Renal pelvis (tissue), 12 donors: ENCODE measurements around the gene MCM7. TPM values are rescaled to one million over a fixed set of nuclear protein-coding genes. Genes with fewer than 3 reads are reported as not detected.
"Not testable (repeated sequence)": the region's sequence is repeated elsewhere in the genome, so short reads cannot be mapped to it uniquely, and the experiment has no call there.

Experiments used
- DNase-seq: peaks from one replicate; pipeline ENCODE4 v3.0.0-alpha.2; 2013
- long read RNA-seq, 16 experiments: transcript quantifications; one replicate each; lab custom pipeline, GENCODE V29; 2026
- polyA plus RNA-seq, 3 donors: library from polyadenylated mRNA; unstranded; fragments of 120-200 nt; gene quantifications; one replicate each; pipeline ENCODE4 v1.2.1, GENCODE V29; 2013; ENCODE audit not compliant: insufficient read length in 3 of 3

The MCM7 gene
- 100 to 1,000 TPM; 166 to 180 (median 170) TPM for polyA plus RNA-seq
- long read RNA-seq, donor 1, transcript MCM7-201 (15 exons, 2,957 nt): major isoform, 25 of 58 reads
- long read RNA-seq, donor 1, partial matches to known transcripts: 24 of 58 reads
- long read RNA-seq, donor 1, other reads (novel, unspliced or antisense): 5 of 58 reads
- long read RNA-seq, donor 2, transcript MCM7-201 (15 exons, 2,957 nt): major isoform, 46 of 114 reads
- long read RNA-seq, donor 2, partial matches to known transcripts: 54 of 114 reads
- long read RNA-seq, donor 2, other reads (novel, unspliced or antisense): 13 of 114 reads
- long read RNA-seq, donor 3, transcript MCM7-201 (15 exons, 2,957 nt): major isoform, 24 of 49 reads
- long read RNA-seq, donor 3, partial matches to known transcripts: 23 of 49 reads
- long read RNA-seq, donor 3, other reads (novel, unspliced or antisense): 0 of 49 reads
- long read RNA-seq, donor 4, transcript MCM7-201 (15 exons, 2,957 nt): major isoform, 23 of 74 reads
- long read RNA-seq, donor 4, partial matches to known transcripts: 50 of 74 reads
- long read RNA-seq, donor 4, other reads (novel, unspliced or antisense): 0 of 74 reads
- long read RNA-seq, donor 5, transcript MCM7-201 (15 exons, 2,957 nt): major isoform, 9 of 9 reads
- long read RNA-seq, donor 5, partial matches to known transcripts: 0 of 9 reads
- long read RNA-seq, donor 5, other reads (novel, unspliced or antisense): 0 of 9 reads
- long read RNA-seq, donor 6, transcript MCM7-201 (15 exons, 2,957 nt): major isoform, 21 of 75 reads
- long read RNA-seq, donor 6, partial matches to known transcripts: 37 of 75 reads
- long read RNA-seq, donor 6, other reads (novel, unspliced or antisense): 15 of 75 reads
- long read RNA-seq, donor 7, transcript MCM7-201 (15 exons, 2,957 nt): major isoform, 35 of 63 reads
- long read RNA-seq, donor 7, partial matches to known transcripts: 26 of 63 reads
- long read RNA-seq, donor 7, other reads (novel, unspliced or antisense): 0 of 63 reads
- long read RNA-seq, donor 8, partial matches to known transcripts: 6 of 8 reads
- long read RNA-seq, donor 8, other reads (novel, unspliced or antisense): 0 of 8 reads
- long read RNA-seq, donor 9, transcript MCM7-201 (15 exons, 2,957 nt): major isoform, 26 of 40 reads
- long read RNA-seq, donor 9, partial matches to known transcripts: 9 of 40 reads
- long read RNA-seq, donor 9, other reads (novel, unspliced or antisense): 0 of 40 reads
- long read RNA-seq, donor 10, transcript MCM7-201 (15 exons, 2,957 nt): major isoform, 20 of 43 reads
- long read RNA-seq, donor 10, partial matches to known transcripts: 21 of 43 reads
- long read RNA-seq, donor 10, other reads (novel, unspliced or antisense): 0 of 43 reads
- long read RNA-seq, donor 11, transcript MCM7-201 (15 exons, 2,957 nt): major isoform, 22 of 28 reads
- long read RNA-seq, donor 11, partial matches to known transcripts: 5 of 28 reads
- long read RNA-seq, donor 11, other reads (novel, unspliced or antisense): 0 of 28 reads
- long read RNA-seq, donor 12, transcript MCM7-201 (15 exons, 2,957 nt): major isoform, 39 of 107 reads
- long read RNA-seq, donor 12, partial matches to known transcripts: 55 of 107 reads
- long read RNA-seq, donor 12, other reads (novel, unspliced or antisense): 10 of 107 reads
- long read RNA-seq, donor 13, transcript MCM7-201 (15 exons, 2,957 nt): major isoform, 7 of 13 reads
- long read RNA-seq, donor 13, partial matches to known transcripts: 6 of 13 reads
- long read RNA-seq, donor 13, other reads (novel, unspliced or antisense): 0 of 13 reads
- long read RNA-seq, donor 14, transcript MCM7-201 (15 exons, 2,957 nt): major isoform, 31 of 146 reads
- long read RNA-seq, donor 14, partial matches to known transcripts: 103 of 146 reads
- long read RNA-seq, donor 14, other reads (novel, unspliced or antisense): 9 of 146 reads
- long read RNA-seq, donor 15, transcript MCM7-201 (15 exons, 2,957 nt): major isoform, 25 of 100 reads
- long read RNA-seq, donor 15, partial matches to known transcripts: 65 of 100 reads
- long read RNA-seq, donor 15, other reads (novel, unspliced or antisense): 6 of 100 reads
- long read RNA-seq, donor 16, transcript MCM7-201 (15 exons, 2,957 nt): major isoform, 20 of 62 reads
- long read RNA-seq, donor 16, partial matches to known transcripts: 35 of 62 reads
- long read RNA-seq, donor 16, other reads (novel, unspliced or antisense): 5 of 62 reads

DNA sequence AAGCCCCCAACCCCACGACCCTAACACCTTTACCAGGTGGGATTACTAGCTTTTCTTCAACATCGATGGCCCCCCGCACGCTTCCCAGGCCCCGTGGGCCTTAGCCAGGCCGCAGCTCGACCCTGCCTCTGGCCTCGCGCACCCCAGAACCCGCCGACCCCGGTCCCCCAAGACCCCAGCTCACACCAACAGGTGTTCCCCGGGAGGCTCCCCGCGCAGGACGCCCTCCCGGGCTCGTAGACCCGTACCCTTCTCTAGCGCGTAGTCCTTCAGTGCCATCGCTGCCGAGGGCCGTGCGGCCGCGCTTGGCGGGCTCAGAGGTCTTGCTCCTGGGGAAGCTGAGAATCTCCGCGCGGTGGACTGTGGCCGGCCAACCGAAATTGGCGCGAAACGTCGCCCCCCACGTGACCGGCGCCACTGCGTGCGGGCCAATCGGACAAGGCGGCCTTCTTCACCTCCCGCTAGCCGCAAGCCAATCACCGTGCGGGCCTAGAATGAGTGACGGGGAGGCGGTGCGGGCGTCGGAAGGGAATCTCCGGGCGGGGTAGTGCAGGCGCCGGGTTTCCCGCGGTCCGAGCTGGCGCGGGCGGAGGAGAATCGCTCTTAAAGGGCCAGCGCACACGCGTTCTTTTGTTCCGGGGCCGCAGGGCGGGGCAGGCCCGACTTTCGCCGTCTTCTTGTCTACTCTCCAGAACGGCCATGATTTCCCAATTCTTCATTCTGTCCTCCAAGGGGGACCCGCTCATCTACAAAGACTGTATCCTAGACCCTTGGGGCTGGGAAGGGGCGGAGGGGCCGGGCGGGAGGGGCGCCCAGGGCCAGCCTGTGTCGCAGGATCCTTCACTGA is at the start of gene MCM7, which contains the start of gene AP4M1:
Gene MCM7 (minus strand): TSS at position 382 of the 847 bp plus-strand sequence. CDS start 103 bp downstream, at position 279.
Gene AP4M1 (plus strand): TSS at position 628 of the 847 bp plus-strand sequence. CDS start 72 bp downstream, at position 700.
- peak; percentile 99 for DNase-seq

DNA sequence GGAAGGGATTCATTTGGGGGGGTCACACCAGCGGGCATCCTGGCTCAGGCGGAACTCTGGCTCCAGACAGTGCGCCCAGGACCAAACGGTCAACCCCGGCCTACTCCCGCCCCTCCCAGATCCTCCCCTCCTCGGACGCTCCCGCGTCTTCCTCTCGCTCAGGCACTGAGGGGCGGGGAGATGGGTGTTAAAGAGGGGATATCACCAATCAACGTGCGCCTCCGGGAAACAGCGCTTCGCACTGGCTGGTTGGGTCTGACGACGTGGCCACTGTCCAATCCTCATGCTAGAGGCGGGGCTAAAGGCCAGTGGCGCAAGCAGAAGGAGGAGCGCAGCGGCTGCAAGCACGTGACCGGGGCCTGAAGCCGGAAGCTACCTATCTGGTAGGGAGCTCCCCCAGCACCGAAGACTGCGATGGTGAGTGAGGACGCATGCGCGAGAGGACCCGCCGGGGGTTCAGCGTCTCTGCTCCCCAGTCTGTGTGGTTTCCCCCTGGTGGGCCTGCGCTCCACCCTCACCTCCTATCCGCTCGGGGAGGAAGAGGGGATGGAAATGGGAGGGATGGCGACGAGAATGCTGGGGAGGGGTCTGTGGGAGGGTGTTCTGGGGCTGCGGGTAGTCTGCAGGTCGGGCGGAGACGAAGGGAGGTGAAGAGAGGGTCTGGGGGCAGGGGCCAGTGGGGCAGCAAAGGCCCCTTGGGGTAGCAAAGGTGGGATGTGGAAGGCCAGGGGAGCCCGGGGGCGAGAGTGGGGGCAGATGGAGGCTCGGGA is 47.5 kb upstream of the MCM7 start, which contains the start of gene LAMTOR4:
Gene LAMTOR4 (plus strand): TSS at position 360 of the 770 bp plus-strand sequence. CDS start 55 bp downstream, at position 415.
- DNase-seq: peak; percentile 99

GRCh38 chr7:100148225-100148558 is 47.0 kb upstream of the MCM7 start:
- DNase-seq: no peak

DNA sequence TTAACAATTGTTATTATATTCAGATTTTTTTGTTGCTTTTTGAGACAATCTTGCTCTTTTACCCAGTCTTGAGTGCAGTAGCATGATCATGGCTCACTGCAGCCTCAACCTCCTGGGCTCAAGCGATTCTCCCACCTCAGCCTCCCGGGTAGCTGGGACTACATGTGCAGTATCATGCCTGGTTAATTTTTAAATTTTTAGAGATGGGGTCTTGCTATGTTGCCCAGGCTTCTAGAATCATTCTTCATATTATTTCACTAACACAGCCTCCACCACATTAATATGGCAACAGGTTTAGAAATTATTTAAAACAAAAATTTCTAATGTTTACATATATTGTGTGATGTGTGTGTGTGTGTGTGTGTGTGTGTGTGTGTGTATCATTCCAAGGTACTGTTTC is 46.1 kb upstream of the MCM7 start:
- DNase-seq: no peak

- not testable (repeated sequence) for DNase-seq
These were observed 45.2 kb upstream of the MCM7 start for GRCh38 chr7:100146350-100146749.

GRCh38 chr7:100142461-100142860 is 41.3 kb upstream of the MCM7 start:
- DNase-seq: no peak

DNA sequence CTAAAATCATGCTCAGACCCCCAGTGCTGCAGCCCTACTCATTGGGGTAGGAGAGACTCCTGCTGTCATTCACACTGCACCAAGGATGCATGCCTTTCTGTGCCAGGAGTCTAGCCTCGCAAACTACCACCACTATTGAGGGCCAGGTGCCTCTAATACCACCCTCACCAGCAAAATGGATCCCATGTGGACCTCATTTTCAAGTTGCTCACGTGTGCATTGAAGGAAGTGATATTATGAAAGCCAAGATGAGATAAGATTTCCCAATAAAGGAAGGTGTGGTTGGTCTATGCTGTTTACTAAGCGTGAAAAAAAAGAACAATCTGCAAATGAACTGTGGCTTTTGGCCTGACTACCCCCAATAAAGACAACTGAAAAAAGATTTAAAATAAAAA is 40.4 kb upstream of the MCM7 start:
- no peak for DNase-seq

GRCh38 chr7:100137851-100138760 is 36.9 kb upstream of the MCM7 start:
- DNase-seq: no peak

- no peak for DNase-seq
These were observed 31.5 kb upstream of the MCM7 start for GRCh38 chr7:100132697-100133151.

DNA sequence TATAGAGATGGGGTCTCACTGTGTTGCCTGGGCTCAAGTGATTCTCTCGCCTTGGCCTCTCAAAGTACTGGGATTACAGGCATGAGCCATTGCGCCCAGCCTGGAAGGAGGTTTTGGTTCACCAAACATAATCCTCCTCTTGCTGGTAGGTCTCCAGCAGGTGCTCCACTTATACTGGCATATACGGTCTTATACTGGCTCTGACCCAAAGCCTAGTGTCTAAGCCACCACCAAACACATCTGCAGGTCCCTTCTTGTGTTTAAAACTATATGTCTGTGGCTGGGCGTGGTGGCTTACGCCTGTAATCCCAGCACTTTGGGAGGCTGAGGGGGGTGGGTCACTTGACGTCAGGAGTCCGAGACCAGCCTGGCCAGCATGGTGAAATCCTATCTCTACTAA is 30.9 kb upstream of the MCM7 start:
- DNase-seq: no peak

DNA sequence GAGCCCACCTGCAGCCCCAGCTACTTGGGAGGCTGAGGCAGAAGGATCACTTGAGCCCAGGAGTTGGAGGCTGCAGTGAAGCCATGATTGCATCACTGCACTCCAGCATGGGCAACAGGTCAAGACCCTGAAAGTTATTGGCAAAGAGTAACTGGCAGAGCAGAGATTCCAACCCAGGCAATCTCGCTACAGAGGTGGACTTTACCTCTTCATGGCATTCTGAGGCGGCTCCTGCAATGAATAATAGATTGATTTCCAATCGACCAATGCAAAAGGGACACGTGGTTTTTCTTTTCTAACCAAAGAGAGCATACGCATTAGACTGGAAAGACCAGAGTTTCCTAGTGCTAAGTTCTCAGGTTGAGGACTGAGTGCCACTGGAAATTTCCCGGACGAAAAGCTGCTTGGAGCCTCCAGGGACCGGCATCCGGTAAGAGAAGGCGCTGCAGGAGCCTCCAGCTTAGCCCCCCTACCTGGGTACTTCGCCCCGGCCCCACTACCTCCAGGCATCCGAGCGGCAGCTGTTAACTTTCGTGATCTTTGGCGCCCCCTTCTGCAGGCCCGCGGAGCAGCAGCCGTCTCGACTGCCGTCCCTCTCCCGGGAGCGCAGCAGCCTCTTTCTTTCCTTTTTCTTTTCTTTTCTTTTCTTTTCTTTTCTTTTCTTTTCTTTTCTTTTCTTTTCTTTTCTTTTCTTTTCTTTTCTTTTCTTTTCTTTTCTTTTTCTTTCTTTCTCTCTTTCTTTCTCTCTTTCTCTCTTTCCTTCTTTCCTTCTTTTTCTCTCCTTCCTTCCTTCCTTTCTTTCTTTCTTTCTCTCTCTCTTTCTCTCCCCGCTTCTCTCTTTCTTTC is 29.6 kb upstream of the MCM7 start:
- DNase-seq: peak; percentile 74

- DNase-seq: not testable (repeated sequence)
These were observed 29.0 kb upstream of the MCM7 start for GRCh38 chr7:100130220-100130607.

DNA sequence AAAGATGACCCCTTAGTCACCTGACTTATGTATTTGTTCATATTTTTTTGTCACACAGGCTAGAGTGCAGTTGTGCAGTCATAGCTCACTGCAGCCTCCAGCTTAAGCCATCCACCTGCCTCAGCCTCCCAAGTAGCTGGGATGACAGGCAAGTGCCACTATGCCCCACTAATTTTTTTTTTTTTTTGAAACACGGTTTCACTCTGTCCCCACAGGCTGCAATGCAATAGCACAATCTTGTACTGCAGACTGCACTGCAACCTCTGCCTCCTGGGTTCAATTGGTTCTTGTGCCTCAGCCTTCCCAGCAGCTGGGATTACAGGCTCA is 27.4 kb upstream of the MCM7 start:
- no peak for DNase-seq

DNA sequence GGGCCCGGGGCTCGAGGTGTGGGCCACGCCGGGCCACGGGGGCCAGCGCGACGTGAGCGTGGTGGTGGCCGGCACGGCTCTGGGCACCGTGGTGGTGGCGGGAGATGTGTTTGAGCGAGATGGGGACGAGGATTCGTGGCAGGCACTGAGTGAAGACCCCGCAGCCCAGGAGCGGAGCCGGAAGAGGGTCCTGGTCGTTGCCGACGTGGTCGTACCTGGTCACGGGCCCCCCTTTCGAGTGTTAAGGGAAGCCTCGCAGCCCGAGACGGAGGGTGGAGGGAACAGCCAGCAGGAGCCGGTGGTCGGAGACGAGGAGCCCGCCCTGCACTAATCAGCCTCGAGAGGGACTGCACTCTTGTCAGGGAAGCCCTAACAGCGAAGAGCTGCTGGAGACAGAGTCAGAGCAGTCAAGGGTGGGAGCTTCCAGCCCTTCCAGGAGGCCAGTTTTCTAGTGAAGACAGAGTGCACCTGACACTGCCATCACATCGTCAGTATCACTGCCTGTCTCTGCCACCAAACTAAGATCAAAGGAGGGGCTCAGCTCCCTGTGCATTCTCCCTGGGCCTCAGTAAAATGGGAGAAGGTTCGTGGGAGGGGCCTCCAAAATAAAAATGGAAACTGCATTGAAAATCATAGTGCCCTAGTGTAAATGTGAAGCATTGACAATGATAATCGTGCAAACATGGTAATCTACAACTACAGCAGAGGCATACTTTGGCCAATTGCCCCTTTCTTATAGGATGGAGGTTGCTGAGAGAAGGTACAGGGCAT is 26.9 kb upstream of the MCM7 start:
- no peak for DNase-seq
